GM12878 (cell line): ENCODE data around the gene POMT2. TPM values are rescaled to one million over a fixed set of nuclear protein-coding genes. Genes with fewer than 3 reads are reported as not detected.

Experiments
- ATF7 ChIP-seq: fragments of 450-650 bp; IDR thresholded peaks from 2 replicates; pipeline ENCODE4 v1.6.1; 2016; ENCODE audit warnings: low read depth, mild to moderate bottlenecking
- CEBPB ChIP-seq, 2 experiments: fragments of 150-350 bp in 1 of 2; IDR thresholded peaks; 2 replicates each; pipeline ENCODE4 v1.6.1; 2012 to 2014; ENCODE audit warnings: low read depth in 2 of 2, low read length in 2 of 2, borderline replicate concordance in 1 of 2, inconsistent platforms in 1 of 2
- EZH2 ChIP-seq: IDR thresholded peaks from 2 replicates; pipeline ENCODE4 v1.6.1; 2012; ENCODE audit warnings: low read depth, mild to moderate bottlenecking, control low read depth, inconsistent platforms, low read length, borderline replicate concordance; ENCODE audit not compliant: control insufficient read depth
- GABPA ChIP-seq: IDR thresholded peaks from 2 replicates; pipeline ENCODE4 v1.6.1; 2014; ENCODE audit warnings: antibody characterized with exemption, low read depth, mild to moderate bottlenecking, inconsistent platforms
- HCFC1 ChIP-seq: fragments of 150-350 bp; IDR thresholded peaks from 2 replicates; pipeline ENCODE4 v1.6.1; 2014; ENCODE audit warnings: low read length
- NR2F1 ChIP-seq: fragments of 450-650 bp; conservative IDR thresholded peaks from 2 replicates; pipeline ENCODE4 v1.6.1; 2017; ENCODE audit warnings: mild to moderate bottlenecking
- POU2F2 ChIP-seq: IDR thresholded peaks from 3 replicates; pipeline ENCODE4 v1.6.1; 2011; ENCODE audit warnings: low read depth, mild to moderate bottlenecking, low read length, borderline replicate concordance
- RBBP5 ChIP-seq: fragments of 200-600 bp; sonication (generic); conservative IDR thresholded peaks from 2 replicates; pipeline ENCODE4 v1.6.1; 2016
- SIX5 ChIP-seq: IDR thresholded peaks from 2 replicates; pipeline ENCODE4 v1.6.1; 2011; ENCODE audit warnings: mild to moderate bottlenecking, low read depth, low read length, moderate library complexity; ENCODE audit not compliant: severe bottlenecking
- SMAD1 ChIP-seq: fragments of 450-650 bp; IDR thresholded peaks from 2 replicates; pipeline ENCODE4 v1.6.1; 2018; ENCODE audit warnings: mild to moderate bottlenecking, low read depth; ENCODE audit not compliant: partially characterized antibody
- SPI1 ChIP-seq: IDR thresholded peaks from 2 replicates; pipeline ENCODE4 v1.6.1; 2011; ENCODE audit warnings: low read depth, mild to moderate bottlenecking, low read length, moderate library complexity, borderline replicate concordance; ENCODE audit not compliant: insufficient read depth
- TBL1XR1 ChIP-seq: IDR thresholded peaks from 2 replicates; pipeline ENCODE4 v1.6.1; 2012; ENCODE audit warnings: low read depth, low read length, improper control_type of control experiment
- ZBED1 ChIP-seq: IDR thresholded peaks from 2 replicates; pipeline ENCODE4 v1.6.1; 2016; ENCODE audit warnings: borderline replicate concordance
- ZSCAN29 ChIP-seq: fragments of 450-650 bp; IDR thresholded peaks from 2 replicates; pipeline ENCODE4 v1.6.1; 2017; ENCODE audit warnings: mild to moderate bottlenecking, moderate library complexity
- ZZZ3 ChIP-seq: IDR thresholded peaks from 2 replicates; pipeline ENCODE4 v1.6.1; 2011; ENCODE audit warnings: low read depth; ENCODE audit not compliant: control insufficient read depth, insufficient read length
- polyA plus RNA-seq, 11 experiments: library from polyadenylated mRNA; depleted of rRNA in 4 of 11; unstranded in 6 of 11; stranded (reverse) in 5 of 11; fragments of >200 nt; fragmentation: Nextera tagmentation in 4 of 11; fragmentation: Illumina TruSeq in 1 of 11; extraction: Ambion mirVana in 4 of 11; extraction: Trizol in 1 of 11; gene quantifications; 1 replicate in 1 of 11; 2 replicates in 10 of 11; pipeline versions ENCODE4 v1.2.1 to v1.2.3, GENCODE V29; 2011 to 2016; ENCODE audit warnings: inconsistent platforms in 2 of 11, missing spikeins in 2 of 11, low read depth in 1 of 11
- total RNA-seq, 4 experiments: library from RNA; depleted of rRNA in 3 of 4; stranded (reverse); fragments of >200 nt in 3 of 4; fragmentation: Illumina TruSeq in 1 of 4; extraction: Trizol in 1 of 4; gene quantifications; 2 replicates each; pipeline versions ENCODE4 v1.2.1 to v1.2.3, GENCODE V29; 2013 to 2021
- TF ChIP-seq, protein P1 (sequence below): fragments of 450-650 bp; IDR thresholded peaks from 2 replicates; pipeline ENCODE4 v1.6.1; 2017; ENCODE audit warnings: mild to moderate bottlenecking, low read depth, inconsistent platforms; ENCODE audit not compliant: poor library complexity, severe bottlenecking
- TF ChIP-seq, protein P2 (sequence below): IDR thresholded peaks from 2 replicates; pipeline ENCODE4 v1.6.1; 2011; ENCODE audit warnings: mild to moderate bottlenecking, low read depth, low read length, moderate library complexity; ENCODE audit not compliant: insufficient replicate concordance
- TF ChIP-seq, protein P3 (sequence below), 3 experiments: IDR thresholded peaks in 2 of 3; conservative IDR thresholded peaks in 1 of 3; 2 replicates each; pipeline ENCODE4 v1.5.1; 2011; ENCODE audit warnings: low read depth in 3 of 3, low read length in 3 of 3, mild to moderate bottlenecking in 3 of 3, control low read depth in 2 of 3, moderate library complexity in 2 of 3, inconsistent platforms in 1 of 3, mixed read lengths in 1 of 3; ENCODE audit not compliant: control insufficient read depth in 2 of 3, insufficient read depth in 1 of 3; ENCODE audit errors: extremely low read depth in 1 of 3
- TF ChIP-seq, protein P4 (sequence below): fragments of 450-650 bp; formaldehyde crosslinking; IDR thresholded peaks from 2 replicates; pipeline ENCODE4 v1.4.0; 2020; ENCODE audit warnings: mild to moderate bottlenecking, moderate library complexity

The POMT2 gene
- total and polyA plus RNA-seq, 10 of the 15 experiments (the other 5 are each of a cell fraction or from before 2014, with no cell fraction given) = 0.23 to 13.9 (median 6.5) TPM

DNA sequence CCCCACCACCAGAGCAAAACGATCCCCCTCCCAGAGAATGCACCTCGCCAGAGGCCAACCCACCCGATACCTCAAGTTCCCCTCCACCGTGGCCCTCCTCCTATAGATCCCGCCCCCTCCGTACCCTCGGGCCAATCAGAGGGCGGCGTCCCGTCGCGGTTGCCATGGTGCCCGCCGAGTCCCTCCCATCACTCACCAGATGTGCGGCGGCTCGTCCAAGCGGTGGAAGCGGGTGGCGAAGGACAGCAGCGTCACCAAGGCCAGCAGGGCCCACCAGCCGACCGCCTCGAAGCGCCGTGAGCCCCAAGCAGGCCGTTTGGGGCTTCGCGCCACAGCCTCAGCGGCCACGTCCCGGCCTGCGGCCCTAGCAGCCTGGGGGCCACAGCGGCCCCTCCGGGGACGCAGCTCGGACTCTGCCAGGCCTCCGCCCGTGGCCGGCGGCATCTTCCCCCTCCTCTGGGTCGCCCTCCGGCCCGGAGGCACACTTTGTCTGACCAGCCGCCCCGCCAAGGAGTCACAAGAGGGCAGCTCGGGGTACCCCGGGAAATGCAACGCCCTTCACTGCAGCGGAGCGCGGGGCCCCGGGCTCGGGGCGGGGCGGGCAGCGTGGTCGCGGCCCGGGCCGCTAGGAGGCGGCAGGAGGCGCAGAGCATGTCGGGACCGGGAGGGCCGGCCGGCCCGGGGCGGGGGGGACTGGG lies at the start of gene POMT2 (continued):
- no peak for TF ChIP-seq POU2F2
- TF ChIP-seq TBL1XR1 = no peak
- TF ChIP-seq, protein P1, sequence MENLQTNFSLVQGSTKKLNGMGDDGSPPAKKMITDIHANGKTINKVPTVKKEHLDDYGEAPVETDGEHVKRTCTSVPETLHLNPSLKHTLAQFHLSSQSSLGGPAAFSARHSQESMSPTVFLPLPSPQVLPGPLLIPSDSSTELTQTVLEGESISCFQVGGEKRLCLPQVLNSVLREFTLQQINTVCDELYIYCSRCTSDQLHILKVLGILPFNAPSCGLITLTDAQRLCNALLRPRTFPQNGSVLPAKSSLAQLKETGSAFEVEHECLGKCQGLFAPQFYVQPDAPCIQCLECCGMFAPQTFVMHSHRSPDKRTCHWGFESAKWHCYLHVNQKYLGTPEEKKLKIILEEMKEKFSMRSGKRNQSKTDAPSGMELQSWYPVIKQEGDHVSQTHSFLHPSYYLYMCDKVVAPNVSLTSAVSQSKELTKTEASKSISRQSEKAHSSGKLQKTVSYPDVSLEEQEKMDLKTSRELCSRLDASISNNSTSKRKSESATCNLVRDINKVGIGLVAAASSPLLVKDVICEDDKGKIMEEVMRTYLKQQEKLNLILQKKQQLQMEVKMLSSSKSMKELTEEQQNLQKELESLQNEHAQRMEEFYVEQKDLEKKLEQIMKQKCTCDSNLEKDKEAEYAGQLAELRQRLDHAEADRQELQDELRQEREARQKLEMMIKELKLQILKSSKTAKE = no peak
- no peak for TF ChIP-seq CEBPB (IDR thresholded peaks at IDR 0.05; ENCODE audit: borderline replicate concordance in 1 of 2, low read depth in 2 of 2, low read length in 2 of 2)
- no peak for TF ChIP-seq ZBED1
- TF ChIP-seq ZZZ3 = no peak
- no peak for TF ChIP-seq ZSCAN29
- no peak for TF ChIP-seq GABPA
- no peak for TF ChIP-seq HCFC1
- TF ChIP-seq, protein P2, sequence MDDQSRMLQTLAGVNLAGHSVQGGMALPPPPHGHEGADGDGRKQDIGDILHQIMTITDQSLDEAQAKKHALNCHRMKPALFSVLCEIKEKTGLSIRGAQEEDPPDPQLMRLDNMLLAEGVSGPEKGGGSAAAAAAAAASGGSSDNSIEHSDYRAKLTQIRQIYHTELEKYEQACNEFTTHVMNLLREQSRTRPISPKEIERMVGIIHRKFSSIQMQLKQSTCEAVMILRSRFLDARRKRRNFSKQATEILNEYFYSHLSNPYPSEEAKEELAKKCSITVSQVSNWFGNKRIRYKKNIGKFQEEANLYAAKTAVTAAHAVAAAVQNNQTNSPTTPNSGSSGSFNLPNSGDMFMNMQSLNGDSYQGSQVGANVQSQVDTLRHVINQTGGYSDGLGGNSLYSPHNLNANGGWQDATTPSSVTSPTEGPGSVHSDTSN = peak; percentile 85
- TF ChIP-seq ATF7 = no peak
- no peak for TF ChIP-seq SMAD1
- TF ChIP-seq SPI1 = no peak
- TF ChIP-seq, protein P3, sequence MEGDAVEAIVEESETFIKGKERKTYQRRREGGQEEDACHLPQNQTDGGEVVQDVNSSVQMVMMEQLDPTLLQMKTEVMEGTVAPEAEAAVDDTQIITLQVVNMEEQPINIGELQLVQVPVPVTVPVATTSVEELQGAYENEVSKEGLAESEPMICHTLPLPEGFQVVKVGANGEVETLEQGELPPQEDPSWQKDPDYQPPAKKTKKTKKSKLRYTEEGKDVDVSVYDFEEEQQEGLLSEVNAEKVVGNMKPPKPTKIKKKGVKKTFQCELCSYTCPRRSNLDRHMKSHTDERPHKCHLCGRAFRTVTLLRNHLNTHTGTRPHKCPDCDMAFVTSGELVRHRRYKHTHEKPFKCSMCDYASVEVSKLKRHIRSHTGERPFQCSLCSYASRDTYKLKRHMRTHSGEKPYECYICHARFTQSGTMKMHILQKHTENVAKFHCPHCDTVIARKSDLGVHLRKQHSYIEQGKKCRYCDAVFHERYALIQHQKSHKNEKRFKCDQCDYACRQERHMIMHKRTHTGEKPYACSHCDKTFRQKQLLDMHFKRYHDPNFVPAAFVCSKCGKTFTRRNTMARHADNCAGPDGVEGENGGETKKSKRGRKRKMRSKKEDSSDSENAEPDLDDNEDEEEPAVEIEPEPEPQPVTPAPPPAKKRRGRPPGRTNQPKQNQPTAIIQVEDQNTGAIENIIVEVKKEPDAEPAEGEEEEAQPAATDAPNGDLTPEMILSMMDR (IDR thresholded peaks at IDR 0.05 in 2 of 3, conservative IDR thresholded peaks at IDR 0.05 in 1 of 3; ENCODE audit: control insufficient read depth in 2 of 3, extremely low read depth in 1 of 3, insufficient read depth in 1 of 3, low read depth in 3 of 3, low read length in 3 of 3) = peak; percentile 14 to 27 (median 26); a peak in 4 of 6 replicates
- TF ChIP-seq SIX5 = no peak
- TF ChIP-seq, protein P4, sequence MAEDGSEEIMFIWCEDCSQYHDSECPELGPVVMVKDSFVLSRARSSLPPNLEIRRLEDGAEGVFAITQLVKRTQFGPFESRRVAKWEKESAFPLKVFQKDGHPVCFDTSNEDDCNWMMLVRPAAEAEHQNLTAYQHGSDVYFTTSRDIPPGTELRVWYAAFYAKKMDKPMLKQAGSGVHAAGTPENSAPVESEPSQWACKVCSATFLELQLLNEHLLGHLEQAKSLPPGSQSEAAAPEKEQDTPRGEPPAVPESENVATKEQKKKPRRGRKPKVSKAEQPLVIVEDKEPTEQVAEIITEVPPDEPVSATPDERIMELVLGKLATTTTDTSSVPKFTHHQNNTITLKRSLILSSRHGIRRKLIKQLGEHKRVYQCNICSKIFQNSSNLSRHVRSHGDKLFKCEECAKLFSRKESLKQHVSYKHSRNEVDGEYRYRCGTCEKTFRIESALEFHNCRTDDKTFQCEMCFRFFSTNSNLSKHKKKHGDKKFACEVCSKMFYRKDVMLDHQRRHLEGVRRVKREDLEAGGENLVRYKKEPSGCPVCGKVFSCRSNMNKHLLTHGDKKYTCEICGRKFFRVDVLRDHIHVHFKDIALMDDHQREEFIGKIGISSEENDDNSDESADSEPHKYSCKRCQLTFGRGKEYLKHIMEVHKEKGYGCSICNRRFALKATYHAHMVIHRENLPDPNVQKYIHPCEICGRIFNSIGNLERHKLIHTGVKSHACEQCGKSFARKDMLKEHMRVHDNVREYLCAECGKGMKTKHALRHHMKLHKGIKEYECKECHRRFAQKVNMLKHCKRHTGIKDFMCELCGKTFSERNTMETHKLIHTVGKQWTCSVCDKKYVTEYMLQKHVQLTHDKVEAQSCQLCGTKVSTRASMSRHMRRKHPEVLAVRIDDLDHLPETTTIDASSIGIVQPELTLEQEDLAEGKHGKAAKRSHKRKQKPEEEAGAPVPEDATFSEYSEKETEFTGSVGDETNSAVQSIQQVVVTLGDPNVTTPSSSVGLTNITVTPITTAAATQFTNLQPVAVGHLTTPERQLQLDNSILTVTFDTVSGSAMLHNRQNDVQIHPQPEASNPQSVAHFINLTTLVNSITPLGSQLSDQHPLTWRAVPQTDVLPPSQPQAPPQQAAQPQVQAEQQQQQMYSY (CRISPR knock-in tag) = no peak
- TF ChIP-seq EZH2 = no peak
- TF ChIP-seq RBBP5 = 0 out of 2 replicates have a peak, but pooled peaks have one; percentile 2
- no peak for TF ChIP-seq NR2F1
